ENCODE results near the gene ANXA9.

Gene ANXA9

DNA sequence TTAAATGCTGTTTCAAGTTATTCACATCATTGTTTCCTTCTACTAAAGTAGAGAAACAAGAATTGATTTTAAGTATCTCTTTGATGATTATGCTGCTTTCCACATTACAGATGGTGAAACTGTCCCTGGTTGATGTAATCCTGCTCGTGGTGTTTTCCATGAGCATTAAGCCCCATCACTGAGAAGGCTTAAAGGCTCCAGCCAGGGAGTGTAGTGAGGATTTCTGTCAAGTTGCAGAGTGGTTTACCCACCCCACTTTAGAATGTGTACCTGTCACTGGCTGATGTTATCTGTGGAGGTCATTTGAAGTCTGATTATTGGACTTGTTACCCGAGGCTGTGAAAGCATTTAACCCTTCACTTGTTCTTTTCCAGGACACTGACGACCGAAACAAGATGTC is 20.3 kb upstream of the ANXA9 start:
- TF ChIP-seq, protein P1, sequence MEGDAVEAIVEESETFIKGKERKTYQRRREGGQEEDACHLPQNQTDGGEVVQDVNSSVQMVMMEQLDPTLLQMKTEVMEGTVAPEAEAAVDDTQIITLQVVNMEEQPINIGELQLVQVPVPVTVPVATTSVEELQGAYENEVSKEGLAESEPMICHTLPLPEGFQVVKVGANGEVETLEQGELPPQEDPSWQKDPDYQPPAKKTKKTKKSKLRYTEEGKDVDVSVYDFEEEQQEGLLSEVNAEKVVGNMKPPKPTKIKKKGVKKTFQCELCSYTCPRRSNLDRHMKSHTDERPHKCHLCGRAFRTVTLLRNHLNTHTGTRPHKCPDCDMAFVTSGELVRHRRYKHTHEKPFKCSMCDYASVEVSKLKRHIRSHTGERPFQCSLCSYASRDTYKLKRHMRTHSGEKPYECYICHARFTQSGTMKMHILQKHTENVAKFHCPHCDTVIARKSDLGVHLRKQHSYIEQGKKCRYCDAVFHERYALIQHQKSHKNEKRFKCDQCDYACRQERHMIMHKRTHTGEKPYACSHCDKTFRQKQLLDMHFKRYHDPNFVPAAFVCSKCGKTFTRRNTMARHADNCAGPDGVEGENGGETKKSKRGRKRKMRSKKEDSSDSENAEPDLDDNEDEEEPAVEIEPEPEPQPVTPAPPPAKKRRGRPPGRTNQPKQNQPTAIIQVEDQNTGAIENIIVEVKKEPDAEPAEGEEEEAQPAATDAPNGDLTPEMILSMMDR (IDR thresholded peaks at IDR 0.05): no peak
- Histone ChIP-seq H3K4me3 (no peak overlapping the region), H3K27ac (no peak overlapping the region)
- no peak for DNase-seq (ENCODE audit: low spot score)

DNA sequence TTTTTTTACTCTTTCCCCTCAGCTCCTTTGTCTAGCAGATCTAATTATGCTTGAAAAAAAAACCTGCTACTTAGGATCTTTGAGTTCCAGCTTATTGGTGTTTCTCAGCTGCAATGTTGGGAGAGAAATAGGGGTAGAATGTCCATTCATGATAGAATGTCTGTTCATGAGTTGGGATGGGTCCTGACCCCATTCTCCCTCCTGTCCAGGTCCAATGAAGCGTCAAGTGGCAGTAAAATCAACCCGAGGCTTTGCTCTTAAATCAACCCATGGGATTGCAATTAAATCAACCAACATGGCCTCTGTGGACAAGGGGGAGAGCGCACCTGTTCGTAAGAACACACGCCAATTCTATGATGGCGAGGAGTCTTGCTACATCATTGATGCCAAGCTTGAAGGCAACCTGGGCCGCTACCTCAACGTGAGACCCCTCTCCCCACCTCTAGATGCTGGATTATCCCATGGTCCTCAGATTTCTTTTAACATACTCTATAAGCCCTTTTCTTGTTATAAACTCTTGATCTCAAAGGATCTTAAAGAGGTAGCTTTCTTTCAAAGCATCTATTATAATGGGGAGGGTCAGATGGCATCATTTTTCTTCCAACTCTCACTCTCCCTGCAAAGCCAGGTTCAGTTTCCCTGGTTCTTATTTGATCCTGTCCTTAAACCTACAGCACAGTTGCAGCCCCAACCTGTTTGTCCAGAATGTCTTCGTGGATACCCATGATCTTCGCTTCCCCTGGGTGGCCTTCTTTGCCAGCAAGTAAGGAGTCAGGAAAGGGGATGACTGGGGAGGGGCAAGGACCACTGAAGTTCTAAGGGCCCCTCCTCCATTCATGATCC is 18.6 kb upstream of the ANXA9 start:
- H3K4me3 ChIP-seq: no peak overlapping the region
- H3K27ac ChIP-seq: no peak overlapping the region
- no peak for DNase-seq (ENCODE audit: low spot score)
- TF ChIP-seq, protein P1 (IDR thresholded peaks at IDR 0.05): no peak

- TF ChIP-seq, protein P1 (IDR thresholded peaks at IDR 0.05): no peak
- no peak overlapping the region for H3K27ac ChIP-seq
- no peak overlapping the region for H3K4me3 ChIP-seq
These were observed 18.0 kb upstream of the ANXA9 start for GRCh38 chr1:150964164-150964489.

GRCh38 chr1:150965605-150966004 is 16.5 kb upstream of the ANXA9 start:
- DNase-seq (ENCODE audit: low spot score): no peak
- TF ChIP-seq, protein P1 (IDR thresholded peaks at IDR 0.05): no peak
- Histone ChIP-seq H3K4me3 (no peak overlapping the region), H3K27ac (peak overlapping the region in 1 of 2 donors; percentile 0)

More at GRCh38 chr1:150964164-150964489, 18.0 kb upstream of the ANXA9 start:
- no peak for DNase-seq (ENCODE audit: low spot score)

DNA sequence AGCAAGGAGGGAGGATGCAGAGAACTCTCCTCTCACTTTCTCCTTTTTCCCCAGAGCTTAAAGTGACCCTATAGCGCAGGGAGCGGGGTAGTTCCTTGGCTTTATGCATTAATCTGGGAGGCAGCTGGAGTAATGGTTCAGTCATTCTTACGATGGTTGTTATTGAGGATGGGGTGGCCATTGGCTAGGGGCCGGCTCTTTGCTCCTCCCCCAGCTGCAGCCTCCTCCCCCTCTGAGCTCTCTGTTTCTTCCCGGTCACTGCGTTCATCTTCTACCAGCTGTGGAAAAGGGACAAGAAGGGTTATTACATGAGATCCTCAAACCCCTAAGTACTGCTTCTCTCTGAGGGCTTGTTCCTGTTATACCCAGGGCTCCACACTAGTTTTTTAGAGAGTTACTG is 16.1 kb upstream of the ANXA9 start:
- Histone ChIP-seq H3K4me3 (no peak overlapping the region), H3K27ac (peak overlapping the region in 1 of 2 donors; percentile 0)
- DNase-seq (ENCODE audit: low spot score): no peak
- TF ChIP-seq, protein P1 (IDR thresholded peaks at IDR 0.05): no peak

DNA sequence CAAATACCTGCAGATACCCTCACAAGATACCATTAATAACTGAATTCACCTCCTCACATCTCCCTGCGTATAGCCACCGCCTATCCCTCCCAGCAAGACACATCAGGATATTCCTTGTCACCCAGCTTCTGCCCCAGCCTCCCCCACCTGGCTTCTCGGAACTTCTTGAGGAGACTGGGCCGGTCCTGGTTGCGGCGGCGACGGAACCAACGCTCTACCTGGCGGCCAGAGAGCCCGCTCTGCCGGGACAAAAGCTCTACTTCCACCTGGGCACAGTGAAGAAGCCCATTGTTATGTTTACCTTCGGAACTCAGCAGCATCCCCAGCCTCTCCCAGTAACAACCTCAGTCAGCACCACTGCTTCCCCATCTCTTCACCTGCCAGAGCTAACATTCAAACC is 14.2 kb upstream of the ANXA9 start:
- Histone ChIP-seq H3K27ac (no peak overlapping the region), H3K4me3 (no peak overlapping the region)
- TF ChIP-seq, protein P1 (IDR thresholded peaks at IDR 0.05): no peak
- DNase-seq (ENCODE audit: low spot score): peak; percentile 56

GRCh38 chr1:150968491-150968890 is 13.6 kb upstream of the ANXA9 start:
- Histone ChIP-seq H3K4me3 (no peak overlapping the region), H3K27ac (no peak overlapping the region)
- DNase-seq (ENCODE audit: low spot score): no peak
- TF ChIP-seq, protein P1 (IDR thresholded peaks at IDR 0.05): no peak
